ENCODE data around the gene CPXM2.

The CPXM2 gene

GRCh38 chr10:123904834-123905409 is 13.3 kb upstream of the CPXM2 start:
- FAIRE-seq, result no peak

- no peak for FAIRE-seq
These were observed 12.0 kb upstream of the CPXM2 start for GRCh38 chr10:123903621-123904020.

- FAIRE-seq, result no peak
These were observed 10.0 kb upstream of the CPXM2 start for GRCh38 chr10:123901621-123902020.

- FAIRE-seq, result no peak
These were observed 5.5 kb upstream of the CPXM2 start for GRCh38 chr10:123897146-123897545.

- FAIRE-seq, result no peak
These were observed 4.8 kb upstream of the CPXM2 start for GRCh38 chr10:123896246-123896927.

- FAIRE-seq, result no peak
These were observed 2.0 kb upstream of the CPXM2 start for GRCh38 chr10:123893651-123894050.

- no peak for FAIRE-seq
These were observed 857 bp downstream of the CPXM2 start for GRCh38 chr10:123890756-123891143.

- no peak for FAIRE-seq
These were observed 1.4 kb downstream of the CPXM2 start for GRCh38 chr10:123890226-123890625.

GRCh38 chr10:123889821-123890220 is 1.8 kb downstream of the CPXM2 start:
- FAIRE-seq, result no peak

GRCh38 chr10:123888751-123889150 is 2.9 kb downstream of the CPXM2 start:
- FAIRE-seq, result no peak

- FAIRE-seq, result no peak
These were observed 3.4 kb downstream of the CPXM2 start for GRCh38 chr10:123888256-123888655.

- no peak for FAIRE-seq
These were observed 5.3 kb downstream of the CPXM2 start for GRCh38 chr10:123886292-123886691.

- no peak for FAIRE-seq
These were observed 6.0 kb downstream of the CPXM2 start for GRCh38 chr10:123885406-123886170.

- FAIRE-seq, result no peak
These were observed 6.7 kb downstream of the CPXM2 start for GRCh38 chr10:123884907-123885381.

GRCh38 chr10:123884351-123884906 is 7.2 kb downstream of the CPXM2 start:
- no peak for FAIRE-seq

GRCh38 chr10:123883673-123884320 is 7.8 kb downstream of the CPXM2 start:
- FAIRE-seq, result no peak

- FAIRE-seq, result no peak
These were observed 8.7 kb downstream of the CPXM2 start for GRCh38 chr10:123882681-123883445.

- no peak for FAIRE-seq
These were observed 9.4 kb downstream of the CPXM2 start for GRCh38 chr10:123882177-123882576.

- FAIRE-seq, result no peak
These were observed 11.9 kb downstream of the CPXM2 start for GRCh38 chr10:123879606-123880257.

GRCh38 chr10:123878666-123879303 is 12.8 kb downstream of the CPXM2 start:
- no peak for FAIRE-seq

- no peak for FAIRE-seq
These were observed 21.3 kb downstream of the CPXM2 start for GRCh38 chr10:123870260-123870659.
